A549 (cell line): Measurements from ENCODE around the gene LONRF3.

Experiments used
- FOSL2 ChIP-seq, 2 experiments: fragments of 450-650 bp in 1 of 2; fragments of >200 bp in 1 of 2; sonication (Bioruptor Twin) in 1 of 2; formaldehyde crosslinking; IDR thresholded peaks; 2 replicates each; pipeline versions ENCODE4 v1.5.0 to v1.6.1; 2016 to 2020; ENCODE audit warnings: mild to moderate bottlenecking in 1 of 2, moderate library complexity in 1 of 2
- HDAC2 ChIP-seq: fragments of 200-600 bp; sonication (generic); IDR thresholded peaks from 2 replicates; pipeline ENCODE4 v1.6.1; 2016
- NPAS2 ChIP-seq: fragments of 250-450 bp; sonication (Bioruptor Pico); IDR thresholded peaks from 2 replicates; pipeline ENCODE4 v1.8.0; 2022; ENCODE audit warnings: mild to moderate bottlenecking, moderate library complexity, borderline replicate concordance
- POLR2A ChIP-seq: IDR thresholded peaks from 2 replicates; pipeline ENCODE4 v1.6.1; 2012; ENCODE audit warnings: mild to moderate bottlenecking, low read length
- RAD21 ChIP-seq, 2 experiments: fragments of >200 bp in 1 of 2; sonication (Bioruptor Twin) in 1 of 2; formaldehyde crosslinking in 1 of 2; IDR thresholded peaks in 1 of 2; conservative IDR thresholded peaks in 1 of 2; 2 replicates in 1 of 2; 3 replicates in 1 of 2; pipeline ENCODE4 v1.6.1; 2012 to 2018; ENCODE audit warnings: inconsistent platforms in 1 of 2
- RFX5 ChIP-seq: fragments of 450-650 bp; IDR thresholded peaks from 2 replicates; pipeline ENCODE4 v1.7.1; 2014; ENCODE audit warnings: antibody characterized with exemption, mild to moderate bottlenecking, moderate library complexity
- SREBF2 ChIP-seq: fragments of 450-650 bp; IDR thresholded peaks from 2 replicates; pipeline ENCODE4 v1.6.1; 2014; ENCODE audit warnings: mild to moderate bottlenecking, moderate library complexity
- TF ChIP-seq, protein P1 (sequence below): fragments of >200 bp; sonication (Bioruptor Twin); formaldehyde crosslinking; IDR thresholded peaks from 3 replicates; pipeline ENCODE4 v1.5.1; 2016
- TF ChIP-seq, protein P2 (sequence below): IDR thresholded peaks from 2 replicates; pipeline ENCODE4 v1.6.1; 2012
- TF ChIP-seq, protein P3 (sequence below): fragments of 450-650 bp; IDR thresholded peaks from 2 replicates; pipeline ENCODE4 v1.6.1; 2014; ENCODE audit warnings: antibody characterized with exemption
- TF ChIP-seq, protein P4 (sequence below): IDR thresholded peaks from 2 replicates; pipeline ENCODE4 v1.6.1; 2012

DNA sequence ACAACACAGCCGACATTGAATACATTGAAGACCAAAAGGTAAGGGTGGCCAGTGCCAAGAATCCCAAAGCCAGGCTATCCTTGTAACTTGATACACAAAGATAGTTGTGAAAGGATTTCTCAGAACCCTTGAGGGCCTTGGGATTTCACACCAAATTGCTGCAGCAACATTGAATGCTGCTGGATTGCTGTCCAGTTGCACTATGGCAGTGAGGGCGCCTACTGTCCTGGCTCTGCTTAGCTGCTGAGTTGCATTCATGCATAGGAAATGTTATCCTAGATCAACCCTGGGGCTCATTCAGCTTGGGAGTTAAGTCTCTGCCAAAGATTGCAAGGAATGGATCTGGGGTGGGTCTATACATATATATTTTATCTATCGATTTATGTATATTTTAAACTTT, 38.7 kb downstream of the LONRF3 start:
- TF ChIP-seq, protein P1, sequence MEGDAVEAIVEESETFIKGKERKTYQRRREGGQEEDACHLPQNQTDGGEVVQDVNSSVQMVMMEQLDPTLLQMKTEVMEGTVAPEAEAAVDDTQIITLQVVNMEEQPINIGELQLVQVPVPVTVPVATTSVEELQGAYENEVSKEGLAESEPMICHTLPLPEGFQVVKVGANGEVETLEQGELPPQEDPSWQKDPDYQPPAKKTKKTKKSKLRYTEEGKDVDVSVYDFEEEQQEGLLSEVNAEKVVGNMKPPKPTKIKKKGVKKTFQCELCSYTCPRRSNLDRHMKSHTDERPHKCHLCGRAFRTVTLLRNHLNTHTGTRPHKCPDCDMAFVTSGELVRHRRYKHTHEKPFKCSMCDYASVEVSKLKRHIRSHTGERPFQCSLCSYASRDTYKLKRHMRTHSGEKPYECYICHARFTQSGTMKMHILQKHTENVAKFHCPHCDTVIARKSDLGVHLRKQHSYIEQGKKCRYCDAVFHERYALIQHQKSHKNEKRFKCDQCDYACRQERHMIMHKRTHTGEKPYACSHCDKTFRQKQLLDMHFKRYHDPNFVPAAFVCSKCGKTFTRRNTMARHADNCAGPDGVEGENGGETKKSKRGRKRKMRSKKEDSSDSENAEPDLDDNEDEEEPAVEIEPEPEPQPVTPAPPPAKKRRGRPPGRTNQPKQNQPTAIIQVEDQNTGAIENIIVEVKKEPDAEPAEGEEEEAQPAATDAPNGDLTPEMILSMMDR, result no peak
- TF ChIP-seq, protein P2, sequence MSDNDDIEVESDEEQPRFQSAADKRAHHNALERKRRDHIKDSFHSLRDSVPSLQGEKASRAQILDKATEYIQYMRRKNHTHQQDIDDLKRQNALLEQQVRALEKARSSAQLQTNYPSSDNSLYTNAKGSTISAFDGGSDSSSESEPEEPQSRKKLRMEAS, result no peak
- TF ChIP-seq FOSL2 (IDR thresholded peaks at IDR 0.05) (no peak), FOSL2 (CRISPR knock-in tag; IDR thresholded peaks at IDR 0.05) (no peak), POLR2A (no peak), NPAS2 (CRISPR knock-in tag) (no peak), SREBF2 (no peak), RAD21 (conservative IDR thresholded peaks at IDR 0.05 in 1 of 2, IDR thresholded peaks at IDR 0.05 in 1 of 2) (no peak), HDAC2 (no peak), RFX5 (no peak)
- TF ChIP-seq, protein P3, sequence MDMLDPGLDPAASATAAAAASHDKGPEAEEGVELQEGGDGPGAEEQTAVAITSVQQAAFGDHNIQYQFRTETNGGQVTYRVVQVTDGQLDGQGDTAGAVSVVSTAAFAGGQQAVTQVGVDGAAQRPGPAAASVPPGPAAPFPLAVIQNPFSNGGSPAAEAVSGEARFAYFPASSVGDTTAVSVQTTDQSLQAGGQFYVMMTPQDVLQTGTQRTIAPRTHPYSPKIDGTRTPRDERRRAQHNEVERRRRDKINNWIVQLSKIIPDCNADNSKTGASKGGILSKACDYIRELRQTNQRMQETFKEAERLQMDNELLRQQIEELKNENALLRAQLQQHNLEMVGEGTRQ, result no peak
- TF ChIP-seq, protein P4, sequence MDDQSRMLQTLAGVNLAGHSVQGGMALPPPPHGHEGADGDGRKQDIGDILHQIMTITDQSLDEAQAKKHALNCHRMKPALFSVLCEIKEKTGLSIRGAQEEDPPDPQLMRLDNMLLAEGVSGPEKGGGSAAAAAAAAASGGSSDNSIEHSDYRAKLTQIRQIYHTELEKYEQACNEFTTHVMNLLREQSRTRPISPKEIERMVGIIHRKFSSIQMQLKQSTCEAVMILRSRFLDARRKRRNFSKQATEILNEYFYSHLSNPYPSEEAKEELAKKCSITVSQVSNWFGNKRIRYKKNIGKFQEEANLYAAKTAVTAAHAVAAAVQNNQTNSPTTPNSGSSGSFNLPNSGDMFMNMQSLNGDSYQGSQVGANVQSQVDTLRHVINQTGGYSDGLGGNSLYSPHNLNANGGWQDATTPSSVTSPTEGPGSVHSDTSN, result no peak
